Activated CD4-positive, alpha-beta memory T cell treated with anti-CD3 and anti-CD28 coated beads for 36 hours (primary cell): Measurements from ENCODE around the gene PHF5A. TPM values are rescaled to one million over a fixed set of nuclear protein-coding genes. Genes with fewer than 3 reads are reported as not detected.
"Not testable (repeated sequence)": the region's sequence is repeated elsewhere in the genome, so short reads cannot be mapped to it uniquely, and the experiment has no call there.

ENCODE experiments used
- CTCF ChIA-PET: fragments of 350-600 bp; sonication (Branson Sonifier 250); formaldehyde crosslinking; loops from one replicate; lab custom pipeline; 2021; ENCODE audit warnings: antibody characterized with exemption, inconsistent platforms; lab: Charles Lee
- POLR2A ChIA-PET: fragments of 350-600 bp; sonication (Branson Sonifier 250); formaldehyde crosslinking; loops from one replicate; lab custom pipeline; 2021; ENCODE audit warnings: antibody characterized with exemption; lab: Charles Lee
- DNase-seq: peaks from one replicate; pipeline ENCODE4 v3.0.0-alpha.2; 2020
- H3K27ac Mint-ChIP-seq: one replicate; pipeline ENCODE4 v1.8.0; 2021; ENCODE audit warnings: mixed read lengths
- H3K27me3 Mint-ChIP-seq: one replicate; pipeline ENCODE4 v1.8.0; 2021; ENCODE audit warnings: mixed read lengths
- H3K36me3 Mint-ChIP-seq: one replicate; pipeline ENCODE4 v1.8.0; 2021; ENCODE audit warnings: mixed read lengths
- H3K4me1 Mint-ChIP-seq: one replicate; pipeline ENCODE4 v1.8.0; 2021; ENCODE audit warnings: low read depth, mixed read lengths
- H3K4me3 Mint-ChIP-seq: one replicate; pipeline ENCODE4 v1.8.0; 2021; ENCODE audit warnings: mild to moderate bottlenecking, mixed read lengths
- H3K9me3 Mint-ChIP-seq: one replicate; pipeline ENCODE4 v1.8.0; 2021; ENCODE audit warnings: mixed read lengths
- intact Hi-C: fragments of 100-400 bp; cut with micrococcal nuclease; formaldehyde crosslinking; loops from one replicate; pipeline ENCODE4 v1.15.1; 2023
- total RNA-seq, 2 experiments: library from RNA; stranded (reverse); gene quantifications; one replicate each; pipeline ENCODE4 v1.2.3, GENCODE V29; 2021

The PHF5A gene
- total RNA-seq, 2 experiments from 2014 or later = 55.4 to 60.0 TPM

- H3K4me3 Mint-ChIP-seq, CTCF ChIA-PET, H3K27ac Mint-ChIP-seq, H3K9me3 Mint-ChIP-seq, POLR2A ChIA-PET, H3K4me1 Mint-ChIP-seq, intact Hi-C loops, H3K27me3 Mint-ChIP-seq, DNase-seq: not testable (repeated sequence)
- peaks cover 28% of the 10 kb centered on the region for H3K36me3 Mint-ChIP-seq
Observed at GRCh38 chr22:41433480-41433879, 35.0 kb downstream of the PHF5A start.

GRCh38 chr22:41431656-41432055 lies 36.8 kb downstream of the PHF5A start:
- H3K4me1 Mint-ChIP-seq = peaks cover 9% of the 10 kb centered on the region
- intact Hi-C loops = no loop called here
- H3K9me3 Mint-ChIP-seq = no peaks in the 10 kb centered on the region
- H3K36me3 Mint-ChIP-seq = peaks cover 25% of the 10 kb centered on the region
- no peak for DNase-seq
- ChIA-PET POLR2A (no interaction called here), CTCF (no interaction called here)
- H3K27me3 Mint-ChIP-seq = no peaks in the 10 kb centered on the region
- H3K4me3 Mint-ChIP-seq = no peak overlapping the region
- H3K27ac Mint-ChIP-seq = no peak overlapping the region

- Mint-ChIP-seq H3K27ac (no peak overlapping the region), H3K36me3 (peaks cover 19% of the 10 kb centered on the region), H3K27me3 (no peaks in the 10 kb centered on the region), H3K9me3 (no peaks in the 10 kb centered on the region), H3K4me1 (peaks cover 14% of the 10 kb centered on the region), H3K4me3 (no peak overlapping the region)
- POLR2A ChIA-PET = no interaction called here
- intact Hi-C loops = no loop called here
- CTCF ChIA-PET = no interaction called here
- no peak for DNase-seq
Observed at GRCh38 chr22:41429951-41430332, 38.5 kb downstream of the PHF5A start.

- Mint-ChIP-seq H3K4me3 (no peak overlapping the region), H3K4me1 (peaks cover 14% of the 10 kb centered on the region), H3K27ac (no peak overlapping the region), H3K9me3 (no peaks in the 10 kb centered on the region), H3K36me3 (peaks cover 19% of the 10 kb centered on the region), H3K27me3 (no peaks in the 10 kb centered on the region)
- no peak for DNase-seq
- ChIA-PET CTCF (no interaction called here), POLR2A (interaction anchor here (0.6 kb wide), 1 partner anchor 12 kb away, joined by 4 read pairs; no protein-coding TSS in a partner anchor)
- intact Hi-C loops = no loop called here
Observed at GRCh38 chr22:41429232-41429950, 39.1 kb downstream of the PHF5A start.

GRCh38 chr22:41425660-41426365 lies 42.7 kb downstream of the PHF5A start:
- Mint-ChIP-seq H3K27ac (peak overlapping the region; percentile 83), H3K9me3 (no peaks in the 10 kb centered on the region), H3K27me3 (no peaks in the 10 kb centered on the region), H3K4me3 (no peak overlapping the region), H3K4me1 (peaks cover 14% of the 10 kb centered on the region), H3K36me3 (peaks cover 10% of the 10 kb centered on the region)
- ChIA-PET POLR2A (interaction anchor here (1.2 to 1.6 kb wide), 3 partner anchors 20 to 23 kb away, joined by 4 to 7 read pairs (median 5); partner anchors contain the start of gene TOB2), CTCF (interaction anchor here (0.5 to 1.3 kb wide), 6 partner anchors 20 to 156 kb away, joined by 3 to 6 read pairs (median 3); no protein-coding TSS in a partner anchor)
- intact Hi-C loops = no loop called here
- DNase-seq = peak; percentile 82

GRCh38 chr22:41418717-41419116 lies 49.8 kb downstream of the PHF5A start:
- peaks cover 5% of the 10 kb centered on the region for H3K36me3 Mint-ChIP-seq
- POLR2A ChIA-PET = no interaction called here
- CTCF ChIA-PET = interaction anchor here (0.8 to 1.0 kb wide), 2 partner anchors 15 to 50 kb away, joined by 3 read pairs; partner anchors contain the start of genes ACO2 and PHF5A
- H3K4me3 Mint-ChIP-seq = no peak overlapping the region
- no peaks in the 10 kb centered on the region for H3K9me3 Mint-ChIP-seq
- no peak for DNase-seq
- intact Hi-C loops = no loop called here
- H3K27ac Mint-ChIP-seq = no peak overlapping the region
- H3K4me1 Mint-ChIP-seq = peaks cover 12% of the 10 kb centered on the region
- H3K27me3 Mint-ChIP-seq = no peaks in the 10 kb centered on the region

- H3K9me3 Mint-ChIP-seq = no peaks in the 10 kb centered on the region
- no peak for DNase-seq
- no peaks in the 10 kb centered on the region for H3K27me3 Mint-ChIP-seq
- CTCF ChIA-PET = interaction anchor here (0.8 to 1.0 kb wide), 2 partner anchors 14 to 51 kb away, joined by 3 read pairs; partner anchors contain the start of genes ACO2 and PHF5A
- intact Hi-C loops = no loop called here
- H3K4me3 Mint-ChIP-seq = no peak overlapping the region
- POLR2A ChIA-PET = no interaction called here
- no peak overlapping the region for H3K27ac Mint-ChIP-seq
- H3K4me1 Mint-ChIP-seq = peaks cover 12% of the 10 kb centered on the region
- H3K36me3 Mint-ChIP-seq = peaks cover 9% of the 10 kb centered on the region
Observed at GRCh38 chr22:41417622-41418390, 50.7 kb downstream of the PHF5A start.

GRCh38 chr22:41415554-41415953 lies 52.9 kb downstream of the PHF5A start:
- intact Hi-C loops = no loop called here
- POLR2A ChIA-PET = interaction anchor here (0.9 kb wide), 1 partner anchor 21 kb away, joined by 3 read pairs; no protein-coding TSS in a partner anchor
- CTCF ChIA-PET = no interaction called here
- DNase-seq = no peak
- peaks cover 9% of the 10 kb centered on the region for H3K36me3 Mint-ChIP-seq
- peaks cover 24% of the 10 kb centered on the region for H3K4me1 Mint-ChIP-seq
- H3K27me3 Mint-ChIP-seq = no peaks in the 10 kb centered on the region
- H3K4me3 Mint-ChIP-seq = peak overlapping the region; percentile 97
- H3K9me3 Mint-ChIP-seq = no peaks in the 10 kb centered on the region
- H3K27ac Mint-ChIP-seq = peak overlapping the region; percentile 98

GRCh38 chr22:41411021-41411851 lies 57.3 kb downstream of the PHF5A start:
- DNase-seq = no peak
- ChIA-PET POLR2A (interaction anchor here (2.2 kb wide), 1 partner anchor 210 kb away, joined by 5 read pairs; the partner anchor contains the start of genes DESI1 and XRCC6), CTCF (interaction anchor here (0.7 to 2.2 kb wide), 4 partner anchors 26 to 115 kb away, joined by 3 to 10 read pairs (median 4); partner anchors contain the start of gene ZC3H7B)
- Mint-ChIP-seq H3K4me1 (peaks cover 26% of the 10 kb centered on the region), H3K36me3 (peaks cover 9% of the 10 kb centered on the region), H3K4me3 (no peak overlapping the region), H3K27ac (peak overlapping the region; percentile 74), H3K9me3 (no peaks in the 10 kb centered on the region), H3K27me3 (no peaks in the 10 kb centered on the region)
- intact Hi-C loops = no loop called here

GRCh38 chr22:41410311-41410751 lies 58.2 kb downstream of the PHF5A start:
- peak overlapping the region; percentile 15 for H3K27ac Mint-ChIP-seq
- H3K4me3 Mint-ChIP-seq = no peak overlapping the region
- H3K36me3 Mint-ChIP-seq = peaks cover 7% of the 10 kb centered on the region
- no peak for DNase-seq
- ChIA-PET CTCF (interaction anchor here (1.1 to 2.2 kb wide), 3 partner anchors 32 to 122 kb away, joined by 3 to 10 read pairs (median 4); no protein-coding TSS in a partner anchor), POLR2A (no interaction called here)
- intact Hi-C loops = no loop called here
- peaks cover 26% of the 10 kb centered on the region for H3K4me1 Mint-ChIP-seq
- H3K9me3 Mint-ChIP-seq = no peaks in the 10 kb centered on the region
- H3K27me3 Mint-ChIP-seq = no peaks in the 10 kb centered on the region
